IMR-90 (cell line): Measurements from ENCODE around the gene PCDHGA9. TPM values are rescaled to one million over a fixed set of nuclear protein-coding genes. Genes with fewer than 3 reads are reported as not detected.
"Not testable (repeated sequence)": the region's sequence is repeated elsewhere in the genome, so short reads cannot be mapped to it uniquely, and the experiment has no call there.

ENCODE experiments used
- ATAC-seq: fragments of 200-7000 bp; cut with Tn5 transposase; 2 replicates; pipeline ENCODE4 v1.9.1; 2020; ENCODE audit warnings: low read depth, mild to moderate bottlenecking, moderate library complexity
- BruUV-seq: library from RNA; stranded (reverse); fragments of 400-500 nt; replicated peaks from 2 replicates; lab custom pipeline; 2021; lab: Mats Ljungman, UMichigan
- CTCF ChIA-PET: fragments of 300-600 bp; formaldehyde crosslinking; extraction: SDS; loops from one replicate; lab custom pipeline; 2021; ENCODE audit warnings: antibody characterized with exemption; lab: Yijun Ruan, JAX
- POLR2A ChIA-PET: fragments of 300-600 bp; sonication (Branson Sonifier 250); formaldehyde crosslinking; loops from one replicate; lab custom pipeline; 2022; ENCODE audit warnings: antibody characterized with exemption; ENCODE audit not compliant: unreplicated experiment; lab: Charles Lee
- DNase-seq: peaks from one replicate; pipeline ENCODE4 v3.0.0; 2013
- H2AFZ ChIP-seq: replicated peaks from 2 replicates; pipeline ENCODE3; 2013; ENCODE audit warnings: low read length, mild to moderate bottlenecking; ENCODE audit not compliant: poor library complexity
- H2AK5ac ChIP-seq: 2 replicates; pipeline ENCODE4 v1.6.1; 2013; ENCODE audit warnings: low read depth, low read length, inconsistent platforms
- H2AK9ac ChIP-seq: replicated peaks from 2 replicates; pipeline ENCODE3; 2013; ENCODE audit warnings: mild to moderate bottlenecking, low read depth, low read length, moderate library complexity; ENCODE audit not compliant: poor library complexity
- H2BK120ac ChIP-seq: 2 replicates; pipeline ENCODE4 v1.6.1; 2013; ENCODE audit warnings: low read depth, low read length, inconsistent platforms
- H2BK15ac ChIP-seq: 3 replicates; pipeline ENCODE4 v1.6.1; 2013; ENCODE audit warnings: low read depth, low read length, inconsistent platforms
- H2BK20ac ChIP-seq: 2 replicates; pipeline ENCODE4 v1.6.1; 2013; ENCODE audit warnings: low read depth, mild to moderate bottlenecking, inconsistent platforms, low read length, moderate library complexity
- H2BK5ac ChIP-seq: 2 replicates; pipeline ENCODE4 v1.6.1; 2013; ENCODE audit warnings: mild to moderate bottlenecking, low read depth, low read length, inconsistent platforms; ENCODE audit not compliant: poor library complexity, severe bottlenecking
- H3K14ac ChIP-seq: replicated peaks from 2 replicates; pipeline ENCODE4 v1.6.1; 2013; ENCODE audit warnings: low read depth, low read length, inconsistent platforms
- H3K18ac ChIP-seq: 2 replicates; pipeline ENCODE4 v1.6.1; 2013; ENCODE audit warnings: low read depth, low read length, control low read depth
- H3K23ac ChIP-seq: 2 replicates; pipeline ENCODE4 v1.6.1; 2013; ENCODE audit warnings: low read depth, low read length, inconsistent platforms
- H3K27ac ChIP-seq: 2 replicates; pipeline ENCODE4 v1.5.1; 2013; ENCODE audit warnings: mild to moderate bottlenecking, control low read depth, low read length; ENCODE audit not compliant: insufficient read depth
- H3K27me3 ChIP-seq: 2 replicates; pipeline ENCODE4 v1.6.1; 2013; ENCODE audit warnings: low read length; ENCODE audit not compliant: control insufficient read depth, insufficient read depth
- H3K36me3 ChIP-seq: 2 replicates; pipeline ENCODE4 v1.6.1; 2013; ENCODE audit warnings: low read length, mixed read lengths; ENCODE audit not compliant: control insufficient read depth, insufficient read depth
- H3K4ac ChIP-seq: 2 replicates; pipeline ENCODE4 v1.6.1; 2013; ENCODE audit warnings: low read depth, low read length, inconsistent platforms
- H3K4me1 ChIP-seq: 2 replicates; pipeline ENCODE4 v1.6.1; 2013; ENCODE audit warnings: low read length, mixed read lengths; ENCODE audit not compliant: control insufficient read depth, insufficient read depth
- H3K4me2 ChIP-seq: 2 replicates; pipeline ENCODE4 v1.6.1; 2013; ENCODE audit warnings: low read depth, mild to moderate bottlenecking, control low read depth, low read length, moderate library complexity
- H3K4me3 ChIP-seq: 2 replicates; pipeline ENCODE4 v1.5.1; 2013; ENCODE audit warnings: low read depth, mild to moderate bottlenecking, control low read depth, low read length, moderate library complexity; ENCODE audit not compliant: insufficient read depth
- H3K56ac ChIP-seq: 2 replicates; pipeline ENCODE4 v1.6.1; 2013; ENCODE audit warnings: low read length, inconsistent platforms; ENCODE audit not compliant: insufficient read depth; ENCODE audit errors: extremely low read depth
- H3K79me1 ChIP-seq, 2 experiments: 2 replicates each; pipeline ENCODE4 v1.6.1; 2013; ENCODE audit warnings: low read length in 2 of 2, inconsistent platforms in 1 of 2, low read depth in 1 of 2
- H3K9ac ChIP-seq: 2 replicates; pipeline ENCODE4 v1.6.1; 2013; ENCODE audit warnings: low read depth, low read length, control low read depth
- H3K9me1 ChIP-seq: 2 replicates; pipeline ENCODE4 v1.6.1; 2013; ENCODE audit warnings: low read length, inconsistent platforms; ENCODE audit not compliant: insufficient read depth
- H3K9me3 ChIP-seq: 2 replicates; pipeline ENCODE4 v1.6.1; 2013; ENCODE audit warnings: low read length; ENCODE audit not compliant: control insufficient read depth, insufficient read depth
- H4K20me1 ChIP-seq: 2 replicates; pipeline ENCODE4 v1.6.1; 2013; ENCODE audit warnings: low read length, inconsistent platforms; ENCODE audit not compliant: insufficient read depth
- H4K5ac ChIP-seq: 2 replicates; pipeline ENCODE4 v1.6.1; 2013; ENCODE audit warnings: mild to moderate bottlenecking, low read depth, low read length, control low read depth
- H4K8ac ChIP-seq, 2 experiments: 2 replicates each; pipeline ENCODE4 v1.6.1; 2013; ENCODE audit warnings: low read depth in 2 of 2, low read length in 2 of 2, control low read depth in 1 of 2, inconsistent platforms in 1 of 2
- H4K91ac ChIP-seq: 2 replicates; pipeline ENCODE4 v1.6.1; 2013; ENCODE audit warnings: low read depth, low read length, inconsistent platforms; ENCODE audit not compliant: insufficient read depth
- RAD21 ChIP-seq: IDR thresholded peaks from 2 replicates; pipeline ENCODE4 v1.6.1; 2012; ENCODE audit warnings: low read length, improper control_type of control experiment
- SMC3 ChIP-seq: fragments of 150-350 bp; IDR thresholded peaks from 2 replicates; pipeline ENCODE4 v1.6.1; 2016; ENCODE audit warnings: low read depth, mild to moderate bottlenecking, antibody characterized with exemption, low read length, moderate library complexity
- WGBS, 2 experiments: methylation state at CpG; one replicate each; pipeline versions ENCODE4 v1.1.5 to v1.1.7; 2013; ENCODE audit warnings: missing lambda C conversion rate in 2 of 2; ENCODE audit not compliant: insufficient read length in 1 of 2; ENCODE audit errors: extremely low coverage in 2 of 2; 5-methylcytosine and 5-hydroxymethylcytosine counted together
- dilution Hi-C: fragments of 300-500 bp; cut with HindIII; formaldehyde crosslinking; loops from one replicate; pipeline ENCODE4 v1.14.3; 2018; ENCODE audit warnings: low sequenced_read_pairs; ENCODE audit not compliant: unreplicated experiment
- in situ Hi-C: fragments of 300-500 bp; cut with MboI; formaldehyde crosslinking; loops from 3 replicates; pipeline ENCODE4 v1.14.3; 2019; ENCODE audit warnings: low sequenced_read_pairs, inconsistent platforms, mixed read lengths
- intact Hi-C: fragments of 100-400 bp; cut with micrococcal nuclease; formaldehyde crosslinking; loops from 2 replicates; pipeline ENCODE4 v1.10.0; 2022
- polyA plus RNA-seq, 3 experiments: library from polyadenylated mRNA; depleted of rRNA; stranded (reverse); fragments of >200 nt; gene quantifications; 2 replicates each; pipeline ENCODE4 v1.2.3, GENCODE V29; 2012; ENCODE audit warnings: low replicate concordance in 1 of 3
- total RNA-seq: library from RNA; depleted of rRNA; stranded (reverse); fragments of >200 nt; gene quantifications from 2 replicates; pipeline ENCODE4 v1.2.3, GENCODE V29; 2012
- TF ChIP-seq, protein P1 (sequence below): conservative IDR thresholded peaks from 2 replicates; pipeline ENCODE4 v1.5.1; 2012; ENCODE audit warnings: mild to moderate bottlenecking, low read depth, low read length, improper control_type of control experiment

PCDHGA9 gene
- total and polyA plus RNA-seq, 2 of the 4 experiments (the other 2 are of a cell fraction) = 1.8 to 4.5 TPM

DNA sequence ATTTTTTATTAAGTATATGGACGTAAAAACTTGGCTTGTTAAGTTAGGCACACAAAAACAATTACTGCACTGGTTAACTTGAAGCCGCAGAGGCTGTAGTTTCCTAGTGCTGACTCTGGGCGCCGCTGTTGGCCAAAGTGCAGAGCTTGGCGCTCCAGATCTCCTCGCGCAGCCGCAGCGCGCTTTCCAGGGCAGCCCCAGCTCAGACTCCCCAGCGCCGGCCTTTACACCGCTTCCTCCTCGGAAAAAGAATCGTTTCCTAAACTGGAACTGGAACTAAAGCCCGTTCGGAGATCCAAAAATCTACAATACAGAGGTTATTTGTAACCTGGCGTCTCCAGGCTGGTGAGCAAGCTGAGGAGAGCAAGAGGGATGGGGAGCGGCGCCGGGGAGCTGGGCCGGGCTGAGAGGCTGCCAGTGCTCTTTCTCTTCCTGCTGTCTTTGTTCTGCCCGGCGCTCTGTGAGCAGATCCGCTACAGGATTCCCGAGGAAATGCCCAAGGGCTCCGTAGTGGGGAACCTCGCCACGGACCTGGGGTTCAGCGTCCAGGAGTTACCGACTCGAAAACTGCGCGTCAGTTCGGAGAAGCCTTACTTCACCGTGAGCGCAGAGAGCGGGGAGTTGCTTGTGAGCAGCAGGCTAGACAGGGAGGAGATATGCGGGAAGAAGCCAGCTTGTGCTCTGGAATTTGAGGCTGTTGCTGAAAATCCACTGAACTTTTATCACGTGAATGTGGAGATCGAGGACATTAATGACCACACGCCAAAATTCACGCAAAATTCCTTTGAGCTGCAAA is 4.6 kb upstream of the PCDHGA9 start, which contains the start of gene PCDHGB5:
PCDHGB5 (plus strand) TSS at position 192 of the 796 bp plus-strand sequence; CDS start at position 373, 181 bp downstream.
- H3K4me1 ChIP-seq, H4K20me1 ChIP-seq, POLR2A ChIA-PET, BruUV-seq, H4K91ac ChIP-seq, H2AK5ac ChIP-seq, H3K9me1 ChIP-seq, H2BK15ac ChIP-seq, H2BK20ac ChIP-seq, H3K4ac ChIP-seq, in situ Hi-C loops, H2AK9ac ChIP-seq, dilution Hi-C loops, H2BK120ac ChIP-seq, H3K27me3 ChIP-seq, intact Hi-C loops, H3K23ac ChIP-seq: not testable (repeated sequence)
- Histone ChIP-seq H4K8ac (peak within 1 kb of the TSS in 1 of 2 experiments; percentile 35; a peak in 1 of 4 replicates), H3K27ac (peak within 1 kb of the TSS; percentile 36), H3K4me3 (peak within 1 kb of the TSS; percentile 51), H3K56ac (0 out of 2 replicates have a peak within 1 kb of the TSS, but pooled peaks have one; percentile 19), H3K4me2 (peak within 1 kb of the TSS; percentile 38; the same call in 1 of the 2 replicates), H3K79me1 (peaks cover 7 to 15% of the 10 kb centered on the region in 2 experiments; a peak in 3 of 4 replicates), H2BK5ac (peak within 1 kb of the TSS; percentile 69), H3K36me3 (peaks cover 19% of the 10 kb centered on the region), H3K14ac (0 out of 2 replicates have a peak within 1 kb of the TSS, but pooled peaks have one; percentile 78), H3K9me3 (peaks cover 49% of the 10 kb centered on the region), H3K9ac (peak within 1 kb of the TSS; percentile 65; the same call in 1 of the 2 replicates), H3K18ac (peak within 1 kb of the TSS; percentile 27; the same call in 1 of the 2 replicates), H2AFZ (peak within 1 kb of the TSS; percentile 72), H4K5ac (peak within 1 kb of the TSS; percentile 34; the same call in 1 of the 2 replicates)
- DNase-seq (peak; percentile 61), ATAC-seq (peak; percentile 98)
- CTCF ChIA-PET = interaction anchor here (1.3 to 2.1 kb wide), 3 partner anchors 15 to 166 kb away, joined by 3 to 11 read pairs (median 7); partner anchors contain the start of gene PCDHGA10
- WGBS, 2 experiments = no CpG with 5 or more reads among the region's 43 CpGs
- TF ChIP-seq RAD21 (peak; percentile 60), SMC3 (peak; percentile 46; the same call in 1 of the 2 replicates)
- TF ChIP-seq, protein P1, sequence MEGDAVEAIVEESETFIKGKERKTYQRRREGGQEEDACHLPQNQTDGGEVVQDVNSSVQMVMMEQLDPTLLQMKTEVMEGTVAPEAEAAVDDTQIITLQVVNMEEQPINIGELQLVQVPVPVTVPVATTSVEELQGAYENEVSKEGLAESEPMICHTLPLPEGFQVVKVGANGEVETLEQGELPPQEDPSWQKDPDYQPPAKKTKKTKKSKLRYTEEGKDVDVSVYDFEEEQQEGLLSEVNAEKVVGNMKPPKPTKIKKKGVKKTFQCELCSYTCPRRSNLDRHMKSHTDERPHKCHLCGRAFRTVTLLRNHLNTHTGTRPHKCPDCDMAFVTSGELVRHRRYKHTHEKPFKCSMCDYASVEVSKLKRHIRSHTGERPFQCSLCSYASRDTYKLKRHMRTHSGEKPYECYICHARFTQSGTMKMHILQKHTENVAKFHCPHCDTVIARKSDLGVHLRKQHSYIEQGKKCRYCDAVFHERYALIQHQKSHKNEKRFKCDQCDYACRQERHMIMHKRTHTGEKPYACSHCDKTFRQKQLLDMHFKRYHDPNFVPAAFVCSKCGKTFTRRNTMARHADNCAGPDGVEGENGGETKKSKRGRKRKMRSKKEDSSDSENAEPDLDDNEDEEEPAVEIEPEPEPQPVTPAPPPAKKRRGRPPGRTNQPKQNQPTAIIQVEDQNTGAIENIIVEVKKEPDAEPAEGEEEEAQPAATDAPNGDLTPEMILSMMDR = peak; percentile 63
